ENCODE measurements around the gene SLC25A22. TPM values are rescaled to one million over a fixed set of nuclear protein-coding genes. Genes with fewer than 3 reads are reported as not detected.

The SLC25A22 gene
- total RNA-seq, 1 donor from 2014 or later = 2.2 TPM

GRCh38 chr11:804599-804964, 6.5 kb upstream of the SLC25A22 start:
- no peak for DNase-seq (ENCODE audit: low spot score)

- peak; percentile 59 for DNase-seq (ENCODE audit: low spot score)
Observed at GRCh38 chr11:803770-804598, 5.9 kb upstream of the SLC25A22 start.

- no peak for DNase-seq (ENCODE audit: low spot score)
Observed at GRCh38 chr11:803467-803742, 5.3 kb upstream of the SLC25A22 start.

- no peak for DNase-seq (ENCODE audit: low spot score)
Observed at GRCh38 chr11:802693-803466, 4.8 kb upstream of the SLC25A22 start.

- no peak for DNase-seq (ENCODE audit: low spot score)
Observed at GRCh38 chr11:802018-802617, 4.0 kb upstream of the SLC25A22 start.

GRCh38 chr11:801097-801780, 3.2 kb upstream of the SLC25A22 start:
- no peak for DNase-seq (ENCODE audit: low spot score)

GRCh38 chr11:800473-800872, 2.4 kb upstream of the SLC25A22 start:
- no peak for DNase-seq (ENCODE audit: low spot score)

GRCh38 chr11:799641-800316, 1.7 kb upstream of the SLC25A22 start:
- no peak for DNase-seq (ENCODE audit: low spot score)

- DNase-seq (ENCODE audit: low spot score) = peak; percentile 97
Observed at GRCh38 chr11:797296-798092, 587 bp downstream of the SLC25A22 start.

- DNase-seq (ENCODE audit: low spot score) = no peak
Observed at GRCh38 chr11:796565-797295, 1.4 kb downstream of the SLC25A22 start.

- peak; percentile 80 for DNase-seq (ENCODE audit: low spot score)
Observed at GRCh38 chr11:795634-796564, 2.2 kb downstream of the SLC25A22 start.

GRCh38 chr11:794766-795633, 3.1 kb downstream of the SLC25A22 start:
- DNase-seq (ENCODE audit: low spot score) = no peak

GRCh38 chr11:794013-794765, 3.9 kb downstream of the SLC25A22 start:
- DNase-seq (ENCODE audit: low spot score) = no peak

- DNase-seq (ENCODE audit: low spot score) = no peak
Observed at GRCh38 chr11:793556-793955, 4.5 kb downstream of the SLC25A22 start.

GRCh38 chr11:792873-793272, 5.2 kb downstream of the SLC25A22 start:
- DNase-seq (ENCODE audit: low spot score) = no peak

GRCh38 chr11:792535-792821, 5.6 kb downstream of the SLC25A22 start:
- DNase-seq (ENCODE audit: low spot score) = no peak
